Naive B cell (primary cell): Measurements from ENCODE around the gene TMEM245. TPM values are rescaled to one million over a fixed set of nuclear protein-coding genes. Genes with fewer than 3 reads are reported as not detected.

Source experiments
- polyA plus RNA-seq, 6 donors: library from polyadenylated mRNA; unstranded; fragments of 300-500 nt; fragmentation: Illumina TruSeq; gene quantifications; one replicate each; pipeline ENCODE4 v1.2.3, GENCODE V29; 2021; ENCODE audit warnings: low read depth in 6 of 6

Gene TMEM245
- polyA plus RNA-seq, 6 donors from 2014 or later = 11.6 to 34.3 (median 15.9) TPM

Other genes starting within 250 kb of the TMEM245 start
- gene ELP1, start 185.8 kb downstream of the TMEM245 start, polyA plus RNA-seq = 10 to 100 TPM in 5 of 6 donors, 1 to 10 TPM in 1; 9.8 to 14.8 (median 12.7) TPM
- 10 to 100 TPM in 5 of 6 donors, 1 to 10 TPM in 1; 9.6 to 16.7 (median 11.3) TPM for gene ABITRAM, start 185.5 kb downstream of the TMEM245 start, polyA plus RNA-seq
- 1 to 10 TPM in 1 of 6 donors, under 1 TPM in 3, not detected in 2; 0.32 to 1.1 (median 0.80) TPM for gene CTNNAL1, start 106.4 kb downstream of the TMEM245 start, polyA plus RNA-seq
- not detected for gene FRRS1L, start 47.3 kb upstream of the TMEM245 start, polyA plus RNA-seq
- not detected for gene EPB41L4B, start 201.1 kb upstream of the TMEM245 start, polyA plus RNA-seq